GM19238 (cell line): Measurements from ENCODE around the gene CD99.
"Not testable (repeated sequence)": the region's sequence is repeated elsewhere in the genome, so short reads cannot be mapped to it uniquely, and the experiment has no call there.

Source experiments
- DNase-seq: peaks from one replicate; pipeline ENCODE4 v3.0.0; 2011; ENCODE audit warnings: low spot score; ENCODE audit not compliant: insufficient read length

The CD99 gene

DNA sequence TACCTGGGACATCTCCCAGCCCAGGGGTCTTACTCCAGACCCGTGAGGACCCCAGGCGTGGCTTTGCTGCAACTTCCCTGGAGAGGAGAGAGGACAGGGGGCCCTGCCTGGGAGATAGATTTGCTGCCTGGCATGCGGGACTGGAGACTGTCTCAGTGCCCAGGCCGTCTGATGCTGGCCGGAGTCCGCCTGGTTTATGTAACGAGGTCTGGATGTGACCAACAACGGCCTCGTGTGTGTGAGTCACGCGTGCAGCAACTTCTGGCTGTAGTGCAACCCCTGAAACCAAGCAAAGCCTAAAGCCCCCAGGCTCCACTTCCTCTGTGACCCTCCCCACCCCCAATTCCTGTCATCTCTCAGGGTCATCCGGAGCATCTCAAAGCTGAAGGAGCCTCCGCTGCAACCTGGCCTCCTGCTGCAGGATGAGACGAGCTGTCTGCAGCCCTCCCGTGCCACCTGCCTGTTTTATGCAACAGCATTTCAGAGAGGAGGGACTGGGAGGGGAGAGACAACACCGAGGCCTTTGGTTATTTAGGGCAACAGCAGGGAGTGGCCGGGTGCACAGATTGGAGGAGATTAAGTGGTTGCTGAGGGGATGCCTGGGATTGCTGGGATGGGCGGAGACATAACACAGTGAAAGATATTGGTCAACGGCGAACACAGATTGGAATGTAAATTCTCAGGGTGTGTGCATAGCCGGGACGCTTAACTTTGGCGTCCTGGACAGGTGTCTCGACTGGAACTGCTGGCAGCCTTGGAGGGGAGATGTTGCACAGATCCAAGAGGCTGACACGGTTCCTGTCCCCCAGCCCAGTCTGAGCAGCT is 76.7 kb downstream of the CD99 start:
- no peak for DNase-seq

DNA sequence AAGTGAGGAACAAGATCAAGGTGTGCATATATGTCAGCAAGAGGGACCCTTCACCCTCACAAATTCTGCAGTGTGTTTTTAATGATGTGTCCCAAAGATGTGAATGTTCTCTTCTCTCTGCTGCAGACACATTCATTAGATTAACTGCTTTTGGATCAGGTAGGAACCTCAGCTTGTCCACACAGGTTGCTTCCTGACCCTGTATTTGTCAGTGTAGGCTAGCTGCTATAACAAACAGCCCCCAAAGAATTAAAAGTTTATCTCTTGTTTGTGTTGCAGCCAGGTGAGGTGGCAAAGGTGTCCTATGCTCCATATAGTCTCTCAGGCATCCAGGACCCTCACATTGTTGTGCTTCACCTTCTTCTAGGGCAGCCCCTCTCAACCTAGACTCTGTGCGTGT is 78.5 kb downstream of the CD99 start:
- DNase-seq = no peak

DNA sequence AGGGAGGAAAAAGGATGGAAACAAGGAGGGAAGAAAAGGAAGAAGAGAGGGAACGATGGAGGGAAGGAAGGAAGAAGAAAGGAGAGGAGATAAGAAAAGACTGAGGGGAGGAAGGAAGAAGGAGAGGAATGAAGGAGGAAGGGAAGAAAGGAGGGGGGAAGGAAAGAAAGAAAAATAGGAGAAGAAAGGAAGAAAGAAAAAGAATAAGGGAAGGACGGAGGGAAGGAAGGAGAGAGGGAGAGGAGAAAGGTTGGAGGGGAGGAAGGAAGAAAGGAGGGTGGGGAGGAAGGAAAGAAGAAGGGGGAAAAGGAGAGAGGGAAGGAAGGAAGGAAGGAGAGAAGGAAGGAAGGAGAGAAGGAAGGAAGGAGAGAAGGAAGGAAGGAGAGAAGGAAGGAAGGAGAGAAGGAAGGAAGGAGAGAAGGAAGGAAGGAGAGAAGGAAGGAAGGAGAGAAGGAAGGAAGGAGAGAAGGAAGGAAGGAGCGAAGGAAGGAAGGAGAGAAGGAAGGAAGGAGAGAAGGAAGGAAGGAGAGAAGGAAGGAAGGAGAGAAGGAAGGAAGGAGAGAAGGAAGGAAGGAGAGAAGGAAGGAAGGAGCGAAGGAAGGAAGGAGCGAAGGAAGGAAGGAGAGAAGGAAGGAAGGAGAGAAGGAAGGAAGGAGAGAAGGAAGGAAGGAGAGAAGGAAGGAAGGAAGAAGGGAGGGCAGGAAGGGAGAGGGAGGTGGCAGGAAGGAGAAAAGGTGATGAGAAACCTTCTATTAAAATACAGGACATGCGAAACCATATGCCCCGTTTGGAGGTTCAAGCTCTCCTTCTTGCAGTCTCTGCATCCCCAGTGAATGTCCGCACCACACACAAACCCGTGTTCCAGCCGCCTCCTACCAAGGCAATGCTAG is 82.3 kb downstream of the CD99 start:
- not testable (repeated sequence) for DNase-seq

DNA sequence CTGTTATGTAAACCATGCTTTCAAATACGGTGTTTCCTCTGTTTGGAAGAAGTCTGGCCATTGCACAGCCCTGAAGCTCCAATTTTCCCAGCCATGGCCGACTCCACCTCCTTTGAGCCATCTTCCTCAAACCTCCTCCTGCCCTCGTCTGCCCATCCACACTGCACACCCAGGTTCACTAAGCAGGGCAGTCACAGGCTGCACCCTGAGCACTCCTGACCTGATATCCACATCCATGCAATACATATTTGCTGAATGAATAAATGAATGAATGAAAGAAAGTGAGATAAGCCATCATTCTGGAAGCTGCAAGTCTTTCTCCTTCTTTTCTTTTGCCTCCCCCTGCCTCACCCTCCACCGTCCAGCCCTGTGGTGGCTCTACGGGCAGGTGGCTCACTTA is 83.0 kb downstream of the CD99 start:
- DNase-seq = no peak

DNA sequence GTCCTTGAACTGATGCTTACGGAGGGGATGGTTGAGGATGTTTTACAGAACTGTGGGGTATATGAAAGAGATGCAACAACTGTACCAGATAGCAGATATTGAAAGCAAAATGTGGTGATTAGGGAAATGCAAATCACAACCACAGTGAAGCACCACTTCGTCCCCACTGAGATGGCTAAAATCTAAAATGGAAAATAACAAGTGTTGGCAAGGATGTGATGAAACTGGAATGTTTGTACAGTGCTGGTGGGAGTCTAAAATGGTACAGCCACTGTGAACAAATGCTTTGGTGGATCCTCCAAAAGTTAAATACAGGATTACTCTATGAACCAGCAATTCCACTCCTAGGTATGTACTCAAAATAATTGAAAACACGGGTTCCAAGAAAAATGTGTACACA is 83.7 kb downstream of the CD99 start:
- no peak for DNase-seq

DNA sequence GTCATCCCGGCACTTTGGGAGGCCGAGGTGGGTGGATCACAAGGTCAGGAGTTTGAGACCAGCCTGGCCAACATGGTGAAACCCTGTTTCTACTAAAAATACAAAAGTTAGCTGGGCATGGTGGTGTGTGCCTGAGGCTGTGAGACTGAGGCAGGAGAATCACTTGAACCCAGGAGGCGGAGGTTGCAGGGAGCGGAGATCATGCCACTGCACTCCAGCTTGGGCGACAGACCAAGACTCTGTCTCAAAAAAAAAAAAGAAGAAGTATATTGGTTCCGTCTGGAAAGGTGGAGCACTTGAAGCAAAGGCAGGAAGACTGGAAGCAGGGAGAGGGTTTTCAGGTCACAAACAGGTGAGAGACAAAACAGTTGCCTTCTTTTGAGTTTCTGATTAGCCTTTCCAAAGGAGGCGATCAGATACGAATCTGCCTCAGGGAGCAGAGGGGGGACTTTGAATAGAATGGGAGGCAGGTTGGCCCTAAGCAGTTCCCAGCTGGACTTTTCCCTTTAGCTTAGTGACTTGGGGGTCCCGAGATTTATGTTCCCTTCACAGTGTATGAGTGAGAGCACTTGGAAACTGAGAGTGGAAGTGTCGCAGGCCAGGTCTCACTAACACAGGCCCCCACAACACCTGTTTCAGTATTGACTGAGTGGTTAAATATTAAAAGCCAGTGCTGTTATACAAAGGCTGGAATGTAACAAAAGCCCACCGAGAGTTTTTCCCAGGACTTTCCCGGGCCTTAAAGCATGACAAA is 89.6 kb downstream of the CD99 start:
- not testable (repeated sequence) for DNase-seq

DNA sequence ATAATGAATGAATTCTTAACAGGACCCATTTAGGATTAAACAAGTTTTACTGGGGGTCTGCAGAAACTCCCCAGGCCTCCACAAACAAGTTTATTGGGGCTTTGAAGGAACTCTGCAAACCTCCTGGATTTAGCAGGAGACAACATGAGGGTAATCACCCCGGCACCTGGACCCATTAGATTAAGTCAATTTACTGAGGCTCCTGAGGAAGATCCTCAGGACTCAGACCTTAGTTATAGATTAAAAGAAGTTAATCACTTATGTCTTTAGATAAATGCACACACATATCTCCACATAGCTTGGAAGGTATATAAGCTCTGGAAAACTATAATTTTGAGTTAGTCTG is 90.1 kb downstream of the CD99 start:
- DNase-seq = no peak

DNA sequence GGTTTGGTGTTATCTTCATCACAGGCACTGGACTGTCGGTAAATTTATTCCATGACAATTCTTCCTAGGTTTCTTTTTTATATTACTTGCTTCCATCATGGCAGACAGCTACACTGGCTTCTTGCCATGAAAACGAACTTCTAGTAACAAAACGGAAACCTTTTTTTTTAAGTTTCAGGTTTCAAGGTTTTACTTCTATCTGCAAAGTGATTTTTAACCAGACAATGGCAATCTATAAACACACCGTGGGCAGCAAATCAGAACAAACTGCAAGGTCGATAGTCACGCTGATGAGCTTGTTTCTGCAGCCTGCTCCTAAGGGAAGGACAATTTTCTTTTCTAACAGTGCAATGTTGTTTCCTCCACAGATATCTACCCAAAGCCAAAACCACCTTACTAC is 90.6 kb downstream of the CD99 start:
- DNase-seq = no peak

DNA sequence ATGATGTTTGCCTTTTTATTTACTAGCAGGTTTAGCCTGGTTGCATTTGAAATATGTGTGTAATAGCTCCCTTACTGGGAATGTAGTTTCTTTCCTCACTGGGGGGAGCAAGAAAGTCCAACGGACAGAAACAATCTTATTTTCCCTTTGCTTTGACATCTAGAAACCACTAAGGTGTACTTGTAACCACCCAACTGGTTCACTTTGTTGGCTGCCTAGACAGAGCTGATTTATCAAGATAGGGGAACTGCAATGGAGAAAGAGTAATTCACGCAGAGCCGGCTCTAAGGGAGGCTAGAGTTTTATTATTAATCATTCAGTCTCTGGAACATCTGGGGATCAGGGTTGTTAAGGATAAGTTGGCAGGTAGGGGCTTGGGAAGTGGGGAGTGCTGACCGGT is 91.1 kb downstream of the CD99 start:
- no peak for DNase-seq

DNA sequence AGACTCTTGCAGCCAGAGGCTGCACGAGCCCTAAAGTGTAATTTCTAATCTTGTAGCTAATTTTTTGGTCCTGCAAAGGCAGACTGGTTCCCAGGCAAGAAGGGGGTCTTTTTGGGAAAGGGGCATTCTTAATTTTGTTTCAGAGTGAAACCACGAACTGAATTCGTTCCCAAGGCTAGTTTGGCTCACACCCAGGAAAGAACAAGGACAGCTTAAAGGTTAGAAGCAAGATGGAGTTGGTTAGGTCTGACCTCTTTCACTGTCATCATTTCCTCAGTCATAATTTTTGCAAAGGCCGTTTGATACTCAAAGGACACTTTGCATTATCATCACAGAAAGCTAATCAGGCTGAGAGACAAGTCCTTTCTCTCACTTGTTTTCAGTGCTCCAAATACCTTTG is 91.7 kb downstream of the CD99 start:
- DNase-seq = no peak

DNA sequence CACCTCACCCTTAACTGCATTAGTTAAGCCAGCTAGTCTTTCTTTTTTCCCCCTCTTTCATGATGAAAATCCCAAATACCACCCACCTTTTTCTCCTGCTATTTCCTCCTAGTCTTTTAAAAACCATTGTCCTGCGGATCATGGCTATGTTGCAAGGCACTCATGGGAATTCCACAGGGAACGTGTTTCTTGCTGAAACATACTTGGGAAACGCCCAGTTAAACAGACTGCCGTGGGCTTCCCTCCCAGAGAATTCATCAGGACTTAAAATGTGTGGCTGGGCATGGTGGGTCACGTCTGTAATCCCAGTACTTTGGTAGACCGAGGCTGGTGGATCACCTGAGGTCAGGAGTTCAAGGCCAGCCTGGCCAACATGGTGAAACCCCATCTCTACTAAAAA is 92.9 kb downstream of the CD99 start:
- DNase-seq = no peak

DNA sequence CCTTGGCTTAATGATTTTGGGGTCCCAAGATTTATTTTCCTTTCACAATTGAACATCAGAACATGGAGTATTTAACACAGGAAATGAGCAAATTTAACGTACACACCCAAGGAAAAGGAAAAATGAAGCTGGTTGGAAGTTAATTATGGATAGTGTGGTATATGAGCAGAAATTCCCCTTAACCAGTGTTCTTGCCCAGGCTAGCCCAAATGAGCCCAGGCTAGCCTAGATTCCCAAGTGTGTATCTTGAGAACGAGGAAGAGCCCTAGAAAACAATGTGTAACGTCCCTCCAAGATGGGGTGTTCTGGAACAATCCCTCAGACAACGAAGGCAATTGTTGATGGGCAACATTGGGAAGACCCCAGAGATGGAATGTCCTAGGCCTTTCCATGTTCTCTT is 94.4 kb downstream of the CD99 start:
- no peak for DNase-seq

DNA sequence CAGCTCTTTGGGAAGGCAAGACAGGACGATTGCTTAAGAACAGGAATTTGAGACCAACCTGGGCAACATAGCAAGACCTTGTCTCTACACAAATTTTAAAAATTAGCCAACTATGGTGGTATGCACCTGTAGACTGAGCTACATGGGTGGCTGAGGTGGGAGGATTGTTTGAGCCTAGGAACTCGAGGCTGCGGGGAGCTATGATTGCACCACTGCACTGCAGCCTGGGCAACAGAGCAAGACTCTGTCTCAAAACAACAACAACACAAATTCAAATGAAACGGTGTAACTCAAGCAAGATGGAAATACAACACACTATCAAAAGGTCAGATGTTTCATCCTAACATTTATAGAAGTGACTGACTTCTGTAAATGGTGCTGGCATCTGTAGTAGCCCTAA is 97.9 kb downstream of the CD99 start:
- no peak for DNase-seq

DNA sequence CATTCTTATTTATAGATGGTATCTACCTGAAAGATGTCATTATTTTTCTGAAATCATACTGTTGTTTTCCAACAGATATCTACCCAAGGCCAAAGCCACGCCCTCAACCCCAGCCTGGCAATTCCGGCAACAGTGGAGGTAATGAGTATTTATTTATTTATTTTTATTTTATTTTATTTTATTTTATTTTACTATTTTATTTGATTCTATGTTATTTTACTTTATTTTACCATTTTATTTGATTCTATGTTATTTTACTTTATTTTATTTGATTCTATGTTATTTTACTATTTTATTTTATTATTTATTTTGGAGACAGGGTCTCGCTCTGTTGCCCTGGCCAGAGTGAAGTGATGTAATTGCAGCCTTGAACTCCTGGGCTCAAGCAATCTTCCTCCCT is 98.5 kb downstream of the CD99 start:
- no peak for DNase-seq
